Measurements from ENCODE around the gene RGMA.

Gene RGMA

GRCh38 chr15:93030430-93031102 is 58.4 kb downstream of the RGMA start:
- peak overlapping the region; percentile 98 for H3K27ac ChIP-seq
- CTCF ChIA-PET: interaction anchor here (0.5 to 4.0 kb wide), 10 partner anchors 35 to 1089 kb away, joined by 3 to 42 read pairs (median 5); partner anchors contain the start of gene RGMA
- peak; percentile 81 for DNase-seq (ENCODE audit: low spot score)
- POLR2A ChIA-PET (ENCODE audit: low non-redundant PET): no interaction called here
- TF ChIP-seq, protein P1, sequence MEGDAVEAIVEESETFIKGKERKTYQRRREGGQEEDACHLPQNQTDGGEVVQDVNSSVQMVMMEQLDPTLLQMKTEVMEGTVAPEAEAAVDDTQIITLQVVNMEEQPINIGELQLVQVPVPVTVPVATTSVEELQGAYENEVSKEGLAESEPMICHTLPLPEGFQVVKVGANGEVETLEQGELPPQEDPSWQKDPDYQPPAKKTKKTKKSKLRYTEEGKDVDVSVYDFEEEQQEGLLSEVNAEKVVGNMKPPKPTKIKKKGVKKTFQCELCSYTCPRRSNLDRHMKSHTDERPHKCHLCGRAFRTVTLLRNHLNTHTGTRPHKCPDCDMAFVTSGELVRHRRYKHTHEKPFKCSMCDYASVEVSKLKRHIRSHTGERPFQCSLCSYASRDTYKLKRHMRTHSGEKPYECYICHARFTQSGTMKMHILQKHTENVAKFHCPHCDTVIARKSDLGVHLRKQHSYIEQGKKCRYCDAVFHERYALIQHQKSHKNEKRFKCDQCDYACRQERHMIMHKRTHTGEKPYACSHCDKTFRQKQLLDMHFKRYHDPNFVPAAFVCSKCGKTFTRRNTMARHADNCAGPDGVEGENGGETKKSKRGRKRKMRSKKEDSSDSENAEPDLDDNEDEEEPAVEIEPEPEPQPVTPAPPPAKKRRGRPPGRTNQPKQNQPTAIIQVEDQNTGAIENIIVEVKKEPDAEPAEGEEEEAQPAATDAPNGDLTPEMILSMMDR (conservative IDR thresholded peaks at IDR 0.05; ENCODE audit: low read depth): peak; percentile 93

DNA sequence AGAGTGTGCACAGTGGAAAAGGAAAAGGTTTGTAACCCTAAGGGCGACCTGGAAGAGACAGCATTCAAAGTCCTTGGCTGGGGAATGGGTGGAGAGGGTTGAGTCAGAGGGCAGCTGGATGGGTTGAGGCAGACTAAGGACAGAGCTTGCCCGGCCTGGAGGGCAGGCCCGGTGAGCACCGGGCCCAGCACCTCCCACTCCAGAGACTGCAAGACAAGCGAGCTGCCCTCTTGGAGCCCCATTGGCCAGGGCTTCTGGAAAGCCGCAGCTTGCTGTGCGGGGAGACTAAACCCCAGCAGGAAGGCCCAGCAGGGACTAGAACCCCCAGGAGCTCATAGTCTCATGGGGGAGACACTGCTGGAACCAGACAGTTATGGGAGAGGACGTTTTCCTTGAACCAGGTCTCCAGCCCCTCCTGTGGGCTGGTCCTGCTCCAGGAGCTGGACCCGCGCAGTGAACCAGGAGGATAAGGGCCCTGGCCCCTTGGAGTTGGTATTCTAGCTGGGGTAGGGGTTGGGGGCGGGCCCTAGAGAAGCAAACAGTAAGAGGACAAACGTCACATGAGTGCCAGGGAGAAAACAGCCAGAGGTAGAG is 59.1 kb downstream of the RGMA start:
- POLR2A ChIA-PET (ENCODE audit: low non-redundant PET): no interaction called here
- TF ChIP-seq, protein P1 (conservative IDR thresholded peaks at IDR 0.05; ENCODE audit: low read depth): no peak
- no peak for DNase-seq (ENCODE audit: low spot score)
- H3K27ac ChIP-seq: peak overlapping the region; percentile 98
- CTCF ChIA-PET: interaction anchor here (0.5 to 4.0 kb wide), 13 partner anchors 36 to 1090 kb away, joined by 3 to 42 read pairs (median 5); partner anchors contain the start of gene RGMA

- TF ChIP-seq, protein P1 (conservative IDR thresholded peaks at IDR 0.05; ENCODE audit: low read depth): no peak
- no peak for DNase-seq (ENCODE audit: low spot score)
- CTCF ChIA-PET: interaction anchor here (0.5 to 4.0 kb wide), 10 partner anchors 36 to 1090 kb away, joined by 3 to 42 read pairs (median 3); partner anchors contain the start of gene RGMA
Measured at GRCh38 chr15:93029214-93029835, 59.7 kb downstream of the RGMA start.

GRCh38 chr15:93028632-93029213 is 60.3 kb downstream of the RGMA start:
- DNase-seq (ENCODE audit: low spot score): peak; percentile 68
- H3K27ac ChIP-seq: peak overlapping the region; percentile 98
- ChIA-PET POLR2A (ENCODE audit: low non-redundant PET) (no interaction called here), CTCF (interaction anchor here (0.6 to 4.0 kb wide), 9 partner anchors 59 to 1091 kb away, joined by 3 to 42 read pairs (median 3); no protein-coding TSS in a partner anchor)
- TF ChIP-seq, protein P1 (conservative IDR thresholded peaks at IDR 0.05; ENCODE audit: low read depth): no peak

More at GRCh38 chr15:93029214-93029835, 59.7 kb downstream of the RGMA start:
- POLR2A ChIA-PET (ENCODE audit: low non-redundant PET): no interaction called here
- peak overlapping the region; percentile 98 for H3K27ac ChIP-seq

GRCh38 chr15:93028111-93028631 is 60.8 kb downstream of the RGMA start:
- ChIA-PET CTCF (interaction anchor here (0.6 to 4.0 kb wide), 5 partner anchors 16 to 1092 kb away, joined by 3 to 42 read pairs (median 4); no protein-coding TSS in a partner anchor), POLR2A (ENCODE audit: low non-redundant PET) (no interaction called here)
- DNase-seq (ENCODE audit: low spot score): no peak
- TF ChIP-seq, protein P1 (conservative IDR thresholded peaks at IDR 0.05; ENCODE audit: low read depth): no peak
- peak overlapping the region; percentile 98 for H3K27ac ChIP-seq

DNA sequence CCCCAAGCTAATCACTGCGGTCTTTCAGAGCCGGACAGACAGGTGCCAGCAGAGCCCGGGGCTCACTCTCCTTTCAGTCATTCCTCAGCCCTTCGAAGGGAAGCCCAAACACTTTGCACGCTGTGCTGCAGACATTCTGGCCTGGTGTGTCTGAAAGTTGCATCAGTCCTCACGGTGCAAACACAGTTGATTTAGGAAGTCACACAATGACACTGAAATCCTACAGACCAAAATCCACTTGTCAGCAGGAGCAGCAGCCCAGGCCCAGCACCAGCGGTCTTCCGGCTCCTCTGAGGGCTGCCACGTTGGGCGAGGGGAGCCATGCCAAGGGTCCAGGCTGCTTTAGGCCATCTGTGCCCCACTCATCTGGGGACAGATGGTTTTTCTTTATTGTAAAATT is 61.6 kb downstream of the RGMA start:
- ChIA-PET CTCF (interaction anchor here (0.6 kb wide), 1 partner anchor 10 kb away, joined by 3 read pairs; no protein-coding TSS in a partner anchor), POLR2A (ENCODE audit: low non-redundant PET) (no interaction called here)
- peak overlapping the region; percentile 98 for H3K27ac ChIP-seq
- TF ChIP-seq, protein P1 (conservative IDR thresholded peaks at IDR 0.05; ENCODE audit: low read depth): no peak
- DNase-seq (ENCODE audit: low spot score): no peak

All from RWPE1 (cell line).